GM12874 (cell line): ENCODE data around the gene KRT13.

Source experiments
- TF ChIP-seq, protein P1 (sequence below): IDR thresholded peaks from 2 replicates; pipeline ENCODE4 v1.5.1; 2011; ENCODE audit warnings: low read depth, mild to moderate bottlenecking, control low read depth, low read length, moderate library complexity; ENCODE audit not compliant: insufficient read depth

KRT13 gene

DNA sequence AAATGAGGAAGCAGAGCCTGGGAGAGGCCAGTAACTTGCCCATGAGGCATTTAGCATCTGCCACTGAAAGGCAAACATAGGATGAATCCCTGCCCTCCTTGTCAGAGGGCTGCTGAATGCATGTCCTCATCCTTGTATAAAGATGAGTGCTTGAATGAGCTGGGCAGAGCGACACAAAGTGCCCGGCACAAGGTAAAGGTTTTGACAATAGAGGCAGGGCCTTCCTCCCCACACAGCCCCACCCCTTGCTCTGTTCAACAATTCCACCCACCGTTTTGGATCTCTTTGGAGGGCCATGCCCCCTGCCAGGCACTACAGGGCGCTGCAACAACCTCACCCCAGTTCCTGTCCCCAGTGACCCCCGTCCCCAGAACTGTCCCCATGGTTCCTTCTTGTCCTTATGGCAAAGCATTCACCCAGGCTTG, 24.1 kb upstream of the KRT13 start:
- TF ChIP-seq, protein P1, sequence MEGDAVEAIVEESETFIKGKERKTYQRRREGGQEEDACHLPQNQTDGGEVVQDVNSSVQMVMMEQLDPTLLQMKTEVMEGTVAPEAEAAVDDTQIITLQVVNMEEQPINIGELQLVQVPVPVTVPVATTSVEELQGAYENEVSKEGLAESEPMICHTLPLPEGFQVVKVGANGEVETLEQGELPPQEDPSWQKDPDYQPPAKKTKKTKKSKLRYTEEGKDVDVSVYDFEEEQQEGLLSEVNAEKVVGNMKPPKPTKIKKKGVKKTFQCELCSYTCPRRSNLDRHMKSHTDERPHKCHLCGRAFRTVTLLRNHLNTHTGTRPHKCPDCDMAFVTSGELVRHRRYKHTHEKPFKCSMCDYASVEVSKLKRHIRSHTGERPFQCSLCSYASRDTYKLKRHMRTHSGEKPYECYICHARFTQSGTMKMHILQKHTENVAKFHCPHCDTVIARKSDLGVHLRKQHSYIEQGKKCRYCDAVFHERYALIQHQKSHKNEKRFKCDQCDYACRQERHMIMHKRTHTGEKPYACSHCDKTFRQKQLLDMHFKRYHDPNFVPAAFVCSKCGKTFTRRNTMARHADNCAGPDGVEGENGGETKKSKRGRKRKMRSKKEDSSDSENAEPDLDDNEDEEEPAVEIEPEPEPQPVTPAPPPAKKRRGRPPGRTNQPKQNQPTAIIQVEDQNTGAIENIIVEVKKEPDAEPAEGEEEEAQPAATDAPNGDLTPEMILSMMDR, result no peak

DNA sequence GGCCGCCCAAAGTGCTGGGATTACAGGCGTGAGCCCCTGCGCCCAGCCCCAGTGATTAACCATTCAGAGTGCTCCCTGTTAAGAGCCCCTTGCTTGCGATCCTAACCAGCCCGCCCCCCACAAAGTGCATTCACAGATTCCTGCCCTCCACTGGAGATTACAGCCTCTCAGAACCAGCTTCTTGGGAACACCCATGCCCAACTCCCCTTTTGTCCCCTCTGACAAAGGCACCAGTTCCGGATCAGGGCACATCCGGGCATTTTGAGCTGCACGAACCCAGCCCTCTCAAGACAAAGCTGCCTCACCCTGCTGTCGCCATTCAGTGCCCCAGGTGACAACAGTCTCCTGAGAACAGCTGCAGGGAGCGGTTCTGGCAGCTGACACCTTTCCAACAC, 23.5 kb upstream of the KRT13 start:
- TF ChIP-seq, protein P1, result no peak

DNA sequence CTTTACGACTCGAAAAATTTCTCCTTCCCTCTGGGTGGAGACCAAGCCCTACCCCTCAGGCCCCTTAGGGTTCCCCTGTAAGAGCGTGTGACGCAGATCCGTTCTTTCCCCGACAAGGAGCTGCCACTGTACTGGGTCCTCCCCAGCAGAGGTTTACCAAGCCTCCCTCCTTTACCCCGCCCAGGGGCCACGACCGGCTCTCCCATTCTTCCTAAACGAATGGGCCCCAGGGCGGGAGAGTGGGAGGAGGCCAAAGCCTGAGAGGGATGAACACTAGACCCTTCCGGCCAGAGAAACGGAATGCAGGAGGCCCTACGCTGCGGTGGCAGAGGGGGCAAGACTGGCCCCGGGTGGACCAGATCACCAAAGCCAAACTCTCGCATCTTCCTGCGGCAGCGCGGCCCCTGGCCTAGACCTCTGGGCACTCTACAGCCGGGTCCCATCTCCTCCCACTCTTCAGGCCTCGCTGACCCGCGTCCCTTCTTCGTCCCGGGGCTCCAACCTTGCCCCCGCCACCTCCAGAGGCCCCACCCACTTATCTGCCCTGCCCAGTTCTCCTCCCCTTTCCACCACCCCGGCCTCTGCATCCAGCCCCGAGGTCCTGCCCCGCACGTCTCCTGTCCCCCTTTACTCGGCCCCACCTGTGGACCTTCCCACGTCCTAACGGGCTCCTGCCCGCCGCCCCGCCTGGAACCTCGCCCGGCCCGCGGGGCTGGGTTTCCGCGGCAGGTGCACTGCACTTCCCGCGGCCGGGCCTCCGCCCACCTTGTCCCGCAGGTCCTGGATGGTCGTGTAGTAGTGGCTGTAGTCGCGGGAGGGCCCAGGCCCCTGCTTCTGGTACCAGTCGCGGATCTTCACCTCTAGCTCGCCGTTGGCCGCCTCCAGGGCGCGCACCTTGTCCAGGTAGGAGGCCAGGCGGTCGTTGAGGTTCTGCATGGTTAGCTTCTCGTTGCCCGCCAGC, 21.9 kb upstream of the KRT13 start:
- TF ChIP-seq, protein P1, result no peak

DNA sequence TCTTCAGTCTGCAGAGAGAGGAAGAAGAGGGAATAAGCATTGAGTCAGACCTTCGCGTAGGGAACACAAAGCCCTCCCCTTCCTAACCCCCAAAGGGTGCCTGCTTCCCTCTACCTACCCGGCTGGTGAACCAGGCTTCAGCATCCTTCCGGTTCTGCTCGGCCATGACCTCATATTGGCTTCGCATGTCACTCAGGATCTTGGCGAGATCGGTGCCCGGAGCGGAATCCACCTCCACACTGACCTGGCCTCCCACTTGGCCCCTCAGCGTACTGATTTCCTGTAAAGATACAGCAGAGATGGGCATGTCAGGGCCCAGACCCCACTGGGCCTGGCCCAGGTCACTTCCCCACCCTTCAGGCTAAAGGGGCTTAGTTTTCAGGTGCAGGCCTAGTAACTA, 18.8 kb upstream of the KRT13 start:
- TF ChIP-seq, protein P1, result no peak

DNA sequence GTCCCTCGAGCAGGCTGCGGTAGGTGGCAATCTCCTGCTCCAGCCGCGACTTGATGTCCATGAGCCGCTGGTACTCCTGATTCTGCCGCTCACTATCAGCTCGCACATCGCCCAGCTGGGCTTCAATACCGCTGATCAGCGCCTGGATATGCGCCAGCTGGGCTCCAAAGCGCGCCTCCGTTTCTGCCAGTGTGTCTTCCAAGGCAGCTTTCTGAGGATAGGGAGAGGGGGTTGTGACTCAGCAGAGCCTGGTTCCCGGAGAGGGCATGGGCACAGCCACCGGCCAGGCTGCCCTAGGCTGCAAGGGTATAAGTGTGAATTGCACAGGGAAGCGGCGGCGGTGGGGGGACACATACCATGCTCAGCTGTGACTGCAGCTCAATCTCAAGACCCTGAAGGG, 18.4 kb upstream of the KRT13 start:
- TF ChIP-seq, protein P1, result no peak

DNA sequence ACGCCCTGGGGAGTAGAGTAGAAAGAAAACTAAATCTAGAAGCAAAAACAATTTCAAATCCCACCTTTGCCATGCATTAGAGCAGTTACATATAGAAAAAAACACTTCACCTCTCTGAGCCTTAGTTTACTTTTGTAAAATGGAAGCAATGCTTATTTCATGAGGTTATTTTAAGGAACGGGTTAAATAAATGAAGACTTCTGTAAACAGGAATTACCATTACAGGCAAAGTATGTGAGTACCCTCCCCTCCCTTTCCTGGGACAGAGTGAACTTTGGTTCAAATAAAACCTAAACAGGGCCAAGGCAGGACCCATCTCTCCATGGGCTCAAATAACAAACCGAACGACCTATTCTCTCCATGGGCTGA, 17.8 kb upstream of the KRT13 start:
- TF ChIP-seq, protein P1, result no peak

DNA sequence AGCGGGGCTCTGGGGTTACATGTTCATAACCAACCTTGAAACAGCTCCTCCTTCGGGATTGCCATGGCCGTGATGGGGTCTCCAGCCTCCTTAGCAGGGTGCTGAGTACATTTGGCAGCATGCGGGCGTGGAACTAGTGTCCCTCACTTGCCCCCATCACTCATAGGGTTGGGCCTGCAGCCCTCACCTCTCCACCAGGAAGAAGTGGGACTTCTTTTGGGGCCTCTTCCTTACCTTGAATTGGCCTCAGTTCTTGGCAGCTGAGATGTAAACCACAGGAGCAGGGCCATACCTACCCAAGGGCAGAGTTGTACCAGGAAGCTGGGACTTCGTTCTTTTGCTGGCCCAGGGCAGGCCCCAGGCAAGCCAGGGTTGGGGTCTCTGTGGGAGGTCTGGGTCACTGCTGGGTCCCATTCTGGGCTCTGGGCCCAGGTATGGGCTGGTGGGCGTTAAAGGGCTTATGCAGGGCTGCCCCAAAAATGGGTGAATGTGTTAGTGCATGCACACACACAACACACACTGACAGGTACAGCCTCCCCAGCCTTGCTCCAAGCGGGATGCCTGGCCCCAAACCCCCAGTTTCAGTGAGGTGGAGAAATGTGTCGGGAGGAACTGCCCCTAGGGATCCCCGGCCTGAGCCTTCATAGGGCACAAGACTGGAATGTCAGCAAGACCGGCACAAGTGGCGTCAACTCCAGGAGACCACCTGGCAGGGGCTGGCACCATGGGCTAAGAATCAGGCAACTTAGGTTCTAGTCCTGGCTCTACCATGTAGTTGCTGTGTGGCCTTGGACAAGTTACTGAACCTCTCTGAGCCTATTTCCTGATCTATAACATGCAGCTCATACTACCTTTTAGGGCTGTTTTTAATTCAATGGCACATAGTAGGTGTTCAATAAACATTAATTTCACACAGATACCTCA, 17.2 kb upstream of the KRT13 start:
- TF ChIP-seq, protein P1, result no peak
